Upper lobe of left lung (tissue), 4 donors: ENCODE data around the gene GPR15.

Experiments
- CTCF ChIP-seq, 6 experiments: fragments of 450-650 bp in 4 of 6; fragments of 200-600 bp in 2 of 6; sonication (generic) in 2 of 6; IDR thresholded peaks; one replicate each; pipeline ENCODE4 v1.5.1; 2016 to 2019; ENCODE audit warnings: antibody characterized with exemption in 6 of 6
- EP300 ChIP-seq, 4 donors: sonication (generic); formaldehyde crosslinking; IDR thresholded peaks; one replicate each; pipeline ENCODE4 v1.5.1; 2017; ENCODE audit warnings: antibody characterized with exemption in 4 of 4, control low read depth in 2 of 4
- POLR2AphosphoS5 ChIP-seq, 2 donors: sonication (generic); formaldehyde crosslinking; IDR thresholded peaks; one replicate each; pipeline ENCODE4 v1.5.1; 2017; ENCODE audit warnings: antibody characterized with exemption in 2 of 2

DNA sequence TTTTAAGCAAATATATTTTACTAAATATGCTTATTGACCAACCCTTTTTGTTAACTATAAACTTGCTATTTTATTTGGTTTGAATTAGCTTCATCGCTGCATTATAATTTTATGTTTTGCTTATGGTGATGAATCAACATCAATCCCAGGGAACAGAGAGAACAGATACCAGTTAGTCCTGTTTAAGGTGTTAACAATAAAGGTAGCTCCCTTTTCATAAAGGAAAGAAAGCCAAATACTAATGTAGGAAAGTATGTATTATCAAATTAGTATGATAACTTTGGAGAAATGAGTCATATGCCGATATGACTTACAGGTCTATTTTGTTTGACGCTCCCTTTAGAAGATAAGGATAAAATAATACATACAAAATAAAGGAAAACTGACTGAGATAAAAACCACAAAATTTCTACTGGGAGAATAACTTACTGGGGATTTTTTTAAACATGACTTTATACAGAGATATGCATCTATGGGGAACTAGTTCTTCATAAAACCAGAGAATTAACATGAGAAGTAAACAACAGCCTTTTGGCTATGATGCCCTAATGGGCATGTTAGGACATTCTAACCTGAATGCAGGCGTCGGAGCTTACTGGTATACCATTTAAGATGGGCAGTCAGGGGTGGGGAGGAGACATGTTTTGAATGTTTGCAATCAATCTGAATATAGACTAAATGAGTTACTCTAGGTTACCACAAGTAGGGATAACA, 29.8 kb upstream of the GPR15 start:
- no peak for TF ChIP-seq CTCF (IDR thresholded peaks at IDR 0.05)
- no peak for TF ChIP-seq POLR2AphosphoS5 (IDR thresholded peaks at IDR 0.05)
- TF ChIP-seq EP300 (IDR thresholded peaks at IDR 0.05), result no peak
